ENCODE measurements around the gene RNF111. TPM values are rescaled to one million over a fixed set of nuclear protein-coding genes. Genes with fewer than 3 reads are reported as not detected.
A peak's percentile ranks its signal among the peaks of the same experiment; 100 is the strongest.

The RNF111 gene
- total and polyA plus RNA-seq, 2 of the 13 experiments (the other 11 are each of a cell fraction or from before 2014, with no cell fraction given), result 12.1 to 23.1 TPM

DNA sequence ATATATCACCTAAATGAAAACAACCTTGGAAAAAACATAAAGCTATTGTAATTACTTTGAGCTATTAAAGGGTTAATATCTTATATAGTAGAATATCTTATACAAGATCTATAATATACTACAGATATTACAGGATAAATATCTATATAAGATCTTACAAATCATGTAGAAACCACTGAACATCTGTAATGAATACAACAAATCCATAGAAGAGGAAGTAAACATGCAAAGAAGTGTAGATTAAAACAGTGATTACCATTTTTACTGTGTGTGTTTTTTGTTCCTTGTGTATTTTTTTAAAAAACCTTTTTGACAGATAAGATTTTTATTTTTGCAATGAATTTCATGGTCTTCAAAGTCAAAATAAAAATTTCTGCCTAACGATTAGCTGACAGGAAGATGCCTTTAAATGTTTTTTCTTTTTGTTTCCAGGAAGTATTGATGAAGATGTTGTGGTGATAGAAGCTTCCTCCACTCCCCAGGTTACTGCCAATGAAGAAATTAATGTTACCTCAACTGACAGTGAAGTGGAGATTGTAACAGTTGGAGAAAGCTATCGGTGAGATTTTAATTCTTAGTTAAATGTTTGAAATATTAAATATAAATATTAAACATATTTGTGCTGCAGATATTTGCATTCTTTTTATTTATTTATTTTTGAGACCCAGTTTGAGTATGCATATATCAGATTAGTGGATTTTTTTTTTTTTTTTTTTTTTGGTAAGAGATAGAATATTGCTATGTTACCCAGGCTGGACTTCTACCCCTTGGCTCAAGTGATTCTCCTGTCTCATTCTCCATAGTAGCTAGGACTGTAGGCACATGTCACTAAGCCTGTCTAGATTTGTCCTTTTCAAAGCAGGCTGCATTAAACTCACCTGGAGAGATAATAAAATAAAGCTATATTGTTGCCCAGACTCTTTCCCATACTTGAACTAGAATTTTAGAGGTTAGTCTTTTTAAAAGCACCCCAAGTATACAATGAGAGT lies 64.7 kb downstream of the RNF111 start:
- WGBS (ENCODE audit: low lambda C conversion rate), result 96% methylated on average over 2 of the region's 2 CpGs
- Histone ChIP-seq H3K79me2 (ENCODE audit: insufficient read depth, low read length) (no peaks in the 10 kb centered on the region), H3K4me3 (replicated peaks in 1 of 3; ENCODE audit: insufficient read depth in 1 of 3, low read depth in 2 of 3, low read length in 3 of 3) (no peak overlapping the region), H3K36me3 (replicated peaks in 1 of 2; ENCODE audit: control insufficient read depth in 1 of 2, insufficient read depth in 2 of 2, low read length in 2 of 2) (peaks cover 8 to 44% of the 10 kb centered on the region in 2 experiments), H3K27me3 (ENCODE audit: control insufficient read depth in 1 of 2, insufficient read depth in 2 of 2, low read length in 2 of 2) (no peaks in the 10 kb centered on the region), H3K9me3 (ENCODE audit: low read length) (no peaks in the 10 kb centered on the region), H3K9ac (ENCODE audit: insufficient read depth, low read depth, low read length) (no peak overlapping the region), H3K4me2 (ENCODE audit: low read depth, low read length) (no peak overlapping the region), H3K4me1 (ENCODE audit: insufficient read depth, low read length) (no peaks in the 10 kb centered on the region), H3K27ac (ENCODE audit: extremely low read length, insufficient read depth, low read length) (no peak overlapping the region), H4K20me1 (ENCODE audit: insufficient read depth, low read length) (no peaks in the 10 kb centered on the region), H2AFZ (ENCODE audit: low read length) (no peak overlapping the region)
- DNase-seq (ENCODE audit: low spot score) (no peak), ATAC-seq (no peak), FAIRE-seq (no peak)
- no TSS peak for BruUV-seq (replicated peaks)
- ChIA-PET CTCF (ENCODE audit: low intra/inter-chr PET ratio, low total read pairs) (no interaction called here), POLR2A (interaction anchor here (0.7 kb wide), 2 partner anchors 729 to 767 kb away, joined by 3 to 4 read pairs; no protein-coding TSS in a partner anchor)
- intact Hi-C loops (cut with micrococcal nuclease; ENCODE audit: unreplicated experiment) (no loop called here), in situ Hi-C loops (cut with HindIII; ENCODE audit: extremely low pct_ligation_motif_present, low pct_unique_long_range_greater_than_20kb) (no loop called here)
- TF ChIP-seq ZNF652 (CRISPR knock-in tag; IDR thresholded peaks at IDR 0.05; ENCODE audit: borderline replicate concordance, low read depth) (peak; percentile 18; the same call in 1 of the 2 replicates), NR2F6 (IDR thresholded peaks at IDR 0.05) (no peak), NR2F6 (CRISPR knock-in tag; IDR thresholded peaks at IDR 0.05) (no peak)

DNA sequence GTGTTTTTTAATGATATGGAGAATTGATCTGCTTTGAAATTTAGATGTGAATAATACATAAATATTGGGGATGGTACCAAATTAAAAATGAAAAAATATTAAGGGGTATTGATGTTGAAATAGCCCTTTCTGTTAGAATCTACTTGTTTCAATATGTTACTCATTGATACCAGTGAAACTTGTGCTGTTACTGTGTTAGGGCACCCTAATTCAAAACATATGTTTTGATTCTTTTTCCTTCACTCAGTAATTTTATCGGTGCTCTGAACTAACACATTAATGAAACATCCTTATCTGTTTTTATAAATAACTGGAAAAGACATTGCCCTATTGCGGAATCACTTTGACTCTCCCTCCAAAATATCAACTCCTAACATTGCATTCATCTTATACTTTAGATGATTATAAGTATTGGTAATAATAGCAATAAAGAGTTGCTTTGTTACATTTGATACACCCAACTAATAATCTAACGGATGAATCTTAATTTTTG lies 65.5 kb downstream of the RNF111 start:
- no peak for FAIRE-seq
- in situ Hi-C loops (cut with HindIII; ENCODE audit: extremely low pct_ligation_motif_present, low pct_unique_long_range_greater_than_20kb), result no loop called here
- no peak overlapping the region for H3K27ac ChIP-seq (ENCODE audit: extremely low read length, insufficient read depth, low read length)
- H3K36me3 ChIP-seq (replicated peaks in 1 of 2; ENCODE audit: control insufficient read depth in 1 of 2, insufficient read depth in 2 of 2, low read length in 2 of 2), result peaks cover 7 to 52% of the 10 kb centered on the region in 2 experiments
- H3K4me3 ChIP-seq (replicated peaks in 1 of 3; ENCODE audit: insufficient read depth in 1 of 3, low read depth in 2 of 3, low read length in 3 of 3), result no peak overlapping the region
- no peaks in the 10 kb centered on the region for H3K27me3 ChIP-seq (ENCODE audit: control insufficient read depth in 1 of 2, insufficient read depth in 2 of 2, low read length in 2 of 2)
- no peak overlapping the region for H3K4me2 ChIP-seq (ENCODE audit: low read depth, low read length)
- no TSS peak for BruUV-seq (replicated peaks)
- no peak overlapping the region for H3K9ac ChIP-seq (ENCODE audit: insufficient read depth, low read depth, low read length)
- ATAC-seq, result no peak
- CTCF ChIA-PET (ENCODE audit: low intra/inter-chr PET ratio, low total read pairs), result no interaction called here
- H2AFZ ChIP-seq (ENCODE audit: low read length), result no peak overlapping the region
- 83% methylated on average over 3 of the region's 3 CpGs for WGBS (ENCODE audit: low lambda C conversion rate)
- intact Hi-C loops (cut with micrococcal nuclease; ENCODE audit: unreplicated experiment), result no loop called here
- H4K20me1 ChIP-seq (ENCODE audit: insufficient read depth, low read length), result no peaks in the 10 kb centered on the region
- no peaks in the 10 kb centered on the region for H3K4me1 ChIP-seq (ENCODE audit: insufficient read depth, low read length)
- POLR2A ChIA-PET, result no interaction called here
- no peaks in the 10 kb centered on the region for H3K9me3 ChIP-seq (ENCODE audit: low read length)
- no peak for DNase-seq (ENCODE audit: low spot score)
- H3K79me2 ChIP-seq (ENCODE audit: insufficient read depth, low read length), result no peaks in the 10 kb centered on the region
- TF ChIP-seq, protein P1, sequence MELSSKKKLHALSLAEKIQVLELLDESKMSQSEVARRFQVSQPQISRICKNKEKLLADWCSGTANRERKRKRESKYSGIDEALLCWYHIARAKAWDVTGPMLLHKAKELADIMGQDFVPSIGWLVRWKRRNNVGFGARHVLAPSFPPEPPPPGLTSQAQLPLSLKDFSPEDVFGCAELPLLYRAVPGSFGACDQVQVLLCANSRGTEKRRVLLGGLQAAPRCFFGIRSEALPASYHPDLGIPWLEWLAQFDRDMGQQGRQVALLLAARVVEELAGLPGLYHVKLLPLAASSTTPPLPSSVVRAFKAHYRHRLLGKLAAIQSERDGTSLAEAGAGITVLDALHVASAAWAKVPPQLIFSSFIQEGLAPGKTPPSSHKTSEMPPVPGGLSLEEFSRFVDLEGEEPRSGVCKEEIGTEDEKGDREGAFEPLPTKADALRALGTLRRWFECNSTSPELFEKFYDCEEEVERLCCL (CRISPR knock-in tag; IDR thresholded peaks at IDR 0.05; ENCODE audit: borderline replicate concordance), result no peak
- no peak for TF ChIP-seq KMT2B (CRISPR knock-in tag; IDR thresholded peaks at IDR 0.05)
- TF ChIP-seq POLR2AphosphoS2 (IDR thresholded peaks at IDR 0.05; ENCODE audit: low read depth, low read length), result no peak
- TF ChIP-seq, protein P2, sequence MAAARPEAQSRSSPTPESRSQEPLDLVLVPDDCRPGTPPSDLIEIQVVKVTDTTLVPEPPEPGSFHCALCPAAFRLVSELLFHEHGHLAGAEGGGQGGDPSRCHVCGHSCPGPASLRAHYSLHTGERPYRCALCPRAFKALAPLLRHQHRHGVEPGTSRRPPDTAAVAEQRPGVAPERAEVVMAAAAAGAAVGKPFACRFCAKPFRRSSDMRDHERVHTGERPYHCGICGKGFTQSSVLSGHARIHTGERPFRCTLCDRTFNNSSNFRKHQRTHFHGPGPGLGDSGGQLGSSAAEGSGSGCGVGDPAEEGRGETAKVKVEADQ (CRISPR knock-in tag; IDR thresholded peaks at IDR 0.05; ENCODE audit: borderline replicate concordance), result no peak
- TF ChIP-seq ARID2 (CRISPR knock-in tag; IDR thresholded peaks at IDR 0.05; ENCODE audit: borderline replicate concordance), result no peak
- TF ChIP-seq MTF1 (CRISPR knock-in tag; IDR thresholded peaks at IDR 0.05), result no peak
- TF ChIP-seq, protein P3, sequence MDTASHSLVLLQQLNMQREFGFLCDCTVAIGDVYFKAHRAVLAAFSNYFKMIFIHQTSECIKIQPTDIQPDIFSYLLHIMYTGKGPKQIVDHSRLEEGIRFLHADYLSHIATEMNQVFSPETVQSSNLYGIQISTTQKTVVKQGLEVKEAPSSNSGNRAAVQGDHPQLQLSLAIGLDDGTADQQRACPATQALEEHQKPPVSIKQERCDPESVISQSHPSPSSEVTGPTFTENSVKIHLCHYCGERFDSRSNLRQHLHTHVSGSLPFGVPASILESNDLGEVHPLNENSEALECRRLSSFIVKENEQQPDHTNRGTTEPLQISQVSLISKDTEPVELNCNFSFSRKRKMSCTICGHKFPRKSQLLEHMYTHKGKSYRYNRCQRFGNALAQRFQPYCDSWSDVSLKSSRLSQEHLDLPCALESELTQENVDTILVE (CRISPR knock-in tag; IDR thresholded peaks at IDR 0.05), result no peak
- TF ChIP-seq, protein P4, sequence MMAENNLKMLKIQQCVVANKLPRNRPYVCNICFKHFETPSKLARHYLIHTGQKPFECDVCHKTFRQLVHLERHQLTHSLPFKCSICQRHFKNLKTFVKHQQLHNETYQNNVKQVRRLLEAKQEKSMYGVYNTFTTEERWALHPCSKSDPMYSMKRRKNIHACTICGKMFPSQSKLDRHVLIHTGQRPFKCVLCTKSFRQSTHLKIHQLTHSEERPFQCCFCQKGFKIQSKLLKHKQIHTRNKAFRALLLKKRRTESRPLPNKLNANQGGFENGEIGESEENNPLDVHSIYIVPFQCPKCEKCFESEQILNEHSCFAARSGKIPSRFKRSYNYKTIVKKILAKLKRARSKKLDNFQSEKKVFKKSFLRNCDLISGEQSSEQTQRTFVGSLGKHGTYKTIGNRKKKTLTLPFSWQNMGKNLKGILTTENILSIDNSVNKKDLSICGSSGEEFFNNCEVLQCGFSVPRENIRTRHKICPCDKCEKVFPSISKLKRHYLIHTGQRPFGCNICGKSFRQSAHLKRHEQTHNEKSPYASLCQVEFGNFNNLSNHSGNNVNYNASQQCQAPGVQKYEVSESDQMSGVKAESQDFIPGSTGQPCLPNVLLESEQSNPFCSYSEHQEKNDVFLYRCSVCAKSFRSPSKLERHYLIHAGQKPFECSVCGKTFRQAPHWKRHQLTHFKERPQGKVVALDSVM (CRISPR knock-in tag; IDR thresholded peaks at IDR 0.05), result no peak
